Measurements from ENCODE around the gene RPL18A. TPM values are rescaled to one million over a fixed set of nuclear protein-coding genes. Genes with fewer than 3 reads are reported as not detected.

Gene RPL18A
- total and polyA plus RNA-seq, 2 of the 4 experiments (the other 2 are of a cell fraction), result 1,351 to 1,735 TPM

- Histone ChIP-seq H4K8ac (ENCODE audit: low read depth in 2 of 2, low read length in 2 of 2) (no peak overlapping the region), H3K4me2 (ENCODE audit: low read depth, low read length) (no peak overlapping the region), H3K79me1 (ENCODE audit: low read depth in 1 of 2, low read length in 2 of 2) (no peaks in the 10 kb centered on the region), H3K23ac (ENCODE audit: low read depth, low read length) (no peak overlapping the region), H3K27me3 (ENCODE audit: control insufficient read depth, insufficient read depth, low read length) (peaks cover 7% of the 10 kb centered on the region; the same call in 1 of the 2 replicates), H2BK5ac (ENCODE audit: low read depth, low read length, poor library complexity, severe bottlenecking) (no peak overlapping the region), H2AFZ (replicated peaks; ENCODE audit: low read length, poor library complexity) (no peak overlapping the region), H2BK15ac (ENCODE audit: low read depth, low read length) (no peak overlapping the region), H3K27ac (ENCODE audit: insufficient read depth, low read length) (no peak overlapping the region), H3K18ac (ENCODE audit: low read depth, low read length) (no peak overlapping the region), H3K56ac (ENCODE audit: extremely low read depth, insufficient read depth, low read length) (no peak overlapping the region), H3K14ac (replicated peaks; ENCODE audit: low read depth, low read length) (no peak overlapping the region), H2AK9ac (replicated peaks; ENCODE audit: low read depth, low read length, poor library complexity) (no peak overlapping the region), H3K36me3 (ENCODE audit: control insufficient read depth, insufficient read depth, low read length) (no peaks in the 10 kb centered on the region), H3K9me3 (ENCODE audit: control insufficient read depth, insufficient read depth, low read length) (no peaks in the 10 kb centered on the region), H2AK5ac (ENCODE audit: low read depth, low read length) (no peak overlapping the region), H2BK120ac (ENCODE audit: low read depth, low read length) (no peak overlapping the region), H2BK20ac (ENCODE audit: low read depth, low read length) (no peak overlapping the region), H3K9me1 (ENCODE audit: insufficient read depth, low read length) (no peaks in the 10 kb centered on the region), H3K4ac (ENCODE audit: low read depth, low read length) (no peak overlapping the region), H3K4me3 (ENCODE audit: insufficient read depth, low read depth, low read length) (no peak overlapping the region), H4K91ac (ENCODE audit: insufficient read depth, low read depth, low read length) (no peak overlapping the region), H3K9ac (ENCODE audit: low read depth, low read length) (no peak overlapping the region), H4K20me1 (ENCODE audit: insufficient read depth, low read length) (no peaks in the 10 kb centered on the region), H3K4me1 (ENCODE audit: control insufficient read depth, insufficient read depth, low read length) (no peaks in the 10 kb centered on the region), H4K5ac (ENCODE audit: low read depth, low read length) (no peak overlapping the region)
- dilution Hi-C loops (cut with HindIII; ENCODE audit: low sequenced_read_pairs, unreplicated experiment) (no loop called here), in situ Hi-C loops (cut with MboI; ENCODE audit: low sequenced_read_pairs) (loop anchor here (5.0 kb wide), 1 partner anchor 43 kb away; no protein-coding TSS in a partner anchor), intact Hi-C loops (cut with micrococcal nuclease) (no loop called here)
- DNase-seq (no peak), ATAC-seq (ENCODE audit: low read depth) (no peak)
- BruUV-seq (replicated peaks), result no TSS peak
- TF ChIP-seq ELK1 (IDR thresholded peaks at IDR 0.05; ENCODE audit: borderline replicate concordance, low read depth, low read length) (no peak), CTCF (conservative IDR thresholded peaks at IDR 0.05; ENCODE audit: low read depth, low read length) (no peak), RCOR1 (IDR thresholded peaks at IDR 0.05; ENCODE audit: insufficient replicate concordance, low read length) (no peak), CHD1 (IDR thresholded peaks at IDR 0.05; ENCODE audit: low read depth, low read length) (no peak), RFX5 (IDR thresholded peaks at IDR 0.05; ENCODE audit: low read depth, low read length) (no peak), SMC3 (IDR thresholded peaks at IDR 0.05; ENCODE audit: low read depth, low read length) (no peak), MXI1 (IDR thresholded peaks at IDR 0.05; ENCODE audit: borderline replicate concordance, low read depth, low read length) (no peak), POLR2A (IDR thresholded peaks at IDR 0.05; ENCODE audit: low read depth, low read length) (no peak), NFE2L2 (IDR thresholded peaks at IDR 0.05; ENCODE audit: low read depth, low read length) (no peak), MAFK (IDR thresholded peaks at IDR 0.05; ENCODE audit: low read depth, low read length) (no peak), MAZ (IDR thresholded peaks at IDR 0.05; ENCODE audit: borderline replicate concordance, low read depth, low read length) (no peak), CEBPB (IDR thresholded peaks at IDR 0.05; ENCODE audit: low read depth, low read length) (no peak), FOS (IDR thresholded peaks at IDR 0.05; ENCODE audit: low read depth, low read length) (no peak), RAD21 (IDR thresholded peaks at IDR 0.05; ENCODE audit: low read length) (no peak), BHLHE40 (IDR thresholded peaks at IDR 0.05; ENCODE audit: low read depth, low read length) (no peak), USF2 (IDR thresholded peaks at IDR 0.05; ENCODE audit: low read depth, low read length) (no peak)
- CTCF ChIA-PET, result no interaction called here
- 60% methylated on average over 1 of the region's 7 CpGs; no CpG with 5 or more reads in 1 of the 2 experiments for WGBS, 2 experiments (ENCODE audit: extremely low coverage in 2 of 2, insufficient read length in 1 of 2)
- POLR2A ChIA-PET (ENCODE audit: unreplicated experiment), result no interaction called here
Measured at GRCh38 chr19:17879466-17879865, 19.8 kb downstream of the RPL18A start.
